Liver (tissue), 3 donors: ENCODE results near the gene CDH15.

Experiments
- CTCF ChIP-seq: fragments of 150-350 bp; IDR thresholded peaks from 2 replicates; pipeline ENCODE4 v1.5.1; 2017; ENCODE audit warnings: improper control_type of control experiment, low read depth, low read length; ENCODE audit not compliant: missing input control
- FOXA1 ChIP-seq: IDR thresholded peaks from 2 replicates; pipeline ENCODE4 v1.6.1; 2016; ENCODE audit warnings: antibody characterized with exemption
- FOXA2 ChIP-seq: IDR thresholded peaks from 2 replicates; pipeline ENCODE4 v1.6.1; 2016; ENCODE audit warnings: antibody characterized with exemption
- GABPA ChIP-seq, 2 donors: IDR thresholded peaks in 1 of 2; conservative IDR thresholded peaks in 1 of 2; 2 replicates each; pipeline ENCODE4 v1.6.1; 2016; ENCODE audit warnings: antibody characterized with exemption in 2 of 2, mild to moderate bottlenecking in 1 of 2, moderate library complexity in 1 of 2
- JUND ChIP-seq, 2 donors: IDR thresholded peaks; 2 replicates each; pipeline ENCODE4 v1.6.1; 2016; ENCODE audit warnings: antibody characterized with exemption in 2 of 2
- MAX ChIP-seq: IDR thresholded peaks from 2 replicates; pipeline ENCODE4 v1.6.1; 2016; ENCODE audit warnings: antibody characterized with exemption
- RAD21 ChIP-seq, 2 donors: IDR thresholded peaks; 2 replicates each; pipeline ENCODE4 v1.6.1; 2016; ENCODE audit warnings: antibody characterized with exemption in 2 of 2, mild to moderate bottlenecking in 2 of 2
- REST ChIP-seq: IDR thresholded peaks from 2 replicates; pipeline ENCODE4 v1.6.1; 2016; ENCODE audit warnings: antibody characterized with exemption, mild to moderate bottlenecking
- RXRA ChIP-seq, 2 donors: IDR thresholded peaks; 2 replicates each; pipeline ENCODE4 v1.6.1; 2017 to 2018; ENCODE audit warnings: antibody characterized with exemption in 2 of 2, mild to moderate bottlenecking in 1 of 2
- SP1 ChIP-seq: IDR thresholded peaks from 2 replicates; pipeline ENCODE4 v1.6.1; 2018; ENCODE audit warnings: antibody characterized with exemption, mild to moderate bottlenecking
- TAF1 ChIP-seq: conservative IDR thresholded peaks from 2 replicates; pipeline ENCODE4 v1.6.1; 2016; ENCODE audit warnings: antibody characterized with exemption, mild to moderate bottlenecking
- YY1 ChIP-seq: IDR thresholded peaks from 2 replicates; pipeline ENCODE4 v1.6.1; 2016; ENCODE audit warnings: antibody characterized with exemption, mild to moderate bottlenecking
- ZBTB33 ChIP-seq: IDR thresholded peaks from 2 replicates; pipeline ENCODE4 v1.6.1; 2016; ENCODE audit warnings: antibody characterized with exemption
- donor health status: healthy.
- donor health status: healthy.

GRCh38 chr16:89177501-89177900 lies 6.0 kb downstream of the CDH15 start:
- TF ChIP-seq CTCF (no peak), MAX (no peak), SP1 (no peak), TAF1 (no peak), ZBTB33 (no peak), FOXA2 (no peak), REST (no peak), GABPA (IDR thresholded peaks at IDR 0.05 in 1 of 2, conservative IDR thresholded peaks at IDR 0.05 in 1 of 2) (no peak), JUND (IDR thresholded peaks at IDR 0.05) (no peak), FOXA1 (no peak), RAD21 (IDR thresholded peaks at IDR 0.05) (no peak), RXRA (IDR thresholded peaks at IDR 0.05) (no peak), YY1 (no peak)
